HG03064 (cell line): ENCODE data around the gene SDC3.

Experiments used
- ATAC-seq: cut with Tn5 transposase; IDR thresholded peaks from one replicate; pipeline ENCODE4 v1.9.1; 2021; ENCODE audit warnings: low read depth; ENCODE audit not compliant: unreplicated experiment

SDC3 gene

DNA sequence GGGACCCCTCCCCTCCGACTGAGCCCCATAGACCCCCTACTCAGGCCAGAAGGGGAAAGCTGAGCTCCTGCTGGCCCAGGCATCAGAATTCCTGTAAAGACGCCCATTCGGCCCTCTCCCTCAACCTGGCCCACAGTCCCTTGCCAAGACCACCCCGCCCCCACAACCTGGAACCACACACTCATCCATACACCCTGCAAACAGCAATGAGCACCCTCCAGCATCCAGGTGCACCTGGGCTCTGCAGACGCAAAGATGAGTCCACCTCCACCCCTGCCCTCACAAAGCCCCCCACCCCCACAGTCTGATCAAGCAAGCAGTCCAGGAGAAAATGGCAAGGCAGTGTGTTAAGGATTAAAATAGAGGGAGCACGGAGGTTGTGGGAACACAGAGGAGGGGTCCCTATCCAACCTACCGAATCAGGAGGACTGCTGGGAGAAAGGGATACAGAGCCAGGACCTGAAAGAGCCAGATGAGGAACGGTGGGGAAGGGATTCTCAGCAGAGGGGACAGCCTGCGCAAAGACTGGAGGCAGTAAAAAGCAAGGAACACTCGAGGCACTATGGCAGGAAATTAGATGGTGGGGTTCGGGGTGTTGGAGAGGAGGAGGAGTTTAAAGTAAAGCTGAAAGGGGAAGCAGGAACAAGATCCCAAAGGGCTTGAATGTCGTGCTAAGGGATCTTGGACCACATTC lies 83.7 kb downstream of the SDC3 start:
- no peak for ATAC-seq

GRCh38 chr1:30823969-30824735 lies 84.4 kb downstream of the SDC3 start:
- ATAC-seq, result peak; percentile 85

DNA sequence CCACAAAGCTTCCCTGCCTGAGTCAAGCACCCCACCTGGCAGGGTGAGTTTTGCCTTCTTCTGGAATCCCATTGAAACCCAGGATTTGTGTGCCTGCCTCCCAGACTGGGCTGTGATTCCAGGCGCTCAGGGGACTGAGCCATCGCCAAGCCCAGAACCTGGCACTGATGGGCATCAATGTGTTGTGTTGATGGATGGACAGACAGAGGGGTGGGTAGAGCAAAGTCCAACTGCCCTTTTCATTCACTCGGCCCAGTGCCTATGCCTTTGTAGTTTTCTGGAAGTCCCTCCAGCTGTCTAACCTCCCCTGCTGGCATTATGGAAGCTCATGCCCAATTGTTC lies 85.0 kb downstream of the SDC3 start:
- ATAC-seq, result no peak

- no peak for ATAC-seq
These were observed 85.5 kb downstream of the SDC3 start for GRCh38 chr1:30822966-30823581.

GRCh38 chr1:30822006-30822405 lies 86.6 kb downstream of the SDC3 start:
- ATAC-seq, result no peak

DNA sequence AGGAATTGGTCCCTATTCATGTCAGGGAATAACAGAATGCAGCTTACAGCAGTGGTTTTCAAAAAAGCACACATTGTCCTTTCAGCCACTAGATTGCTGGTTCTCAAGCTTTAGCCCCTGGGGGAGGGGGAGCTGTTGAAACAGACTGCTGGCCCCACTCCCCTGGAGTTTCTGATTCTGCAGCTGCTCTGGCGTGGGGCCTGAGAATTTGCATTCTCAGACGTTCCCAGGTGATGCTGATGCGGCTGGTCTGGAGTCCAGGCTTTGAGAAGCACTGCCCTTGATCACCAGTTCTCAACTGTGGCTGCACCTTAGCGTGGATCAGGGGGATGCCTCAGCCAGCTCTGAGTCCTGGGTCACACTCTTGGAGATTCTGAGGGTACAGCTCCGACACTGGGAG lies 88.3 kb downstream of the SDC3 start:
- ATAC-seq, result no peak
